ENCODE results near the gene CHEK1.
A peak's percentile ranks its signal among the peaks of the same experiment; 100 is the strongest.
"Not testable (repeated sequence)": the region's sequence is repeated elsewhere in the genome, so short reads cannot be mapped to it uniquely, and the experiment has no call there.

The CHEK1 gene

GRCh38 chr11:125701018-125701610 is 76.2 kb downstream of the CHEK1 start:
- no peak overlapping the region for H3K4me3 ChIP-seq (ENCODE audit: low read length)
- no peak overlapping the region for H3K9ac ChIP-seq (ENCODE audit: low read length)
- no peaks in the 10 kb centered on the region for H3K4me1 ChIP-seq (ENCODE audit: control insufficient read depth, insufficient read depth, low read length)
- H3K9me3 ChIP-seq (ENCODE audit: control insufficient read depth, low read length): peaks cover 1% of the 10 kb centered on the region
- no peaks in the 10 kb centered on the region for H3K36me3 ChIP-seq (ENCODE audit: control insufficient read depth, insufficient read depth, low read length, severe bottlenecking)
- no peaks in the 10 kb centered on the region for H3K27me3 ChIP-seq (replicated peaks; ENCODE audit: control insufficient read depth, insufficient read depth, low read length)
- no peak for DNase-seq (ENCODE audit: low read depth)

GRCh38 chr11:125701858-125702621 is 77.1 kb downstream of the CHEK1 start:
- no peak overlapping the region for H3K4me3 ChIP-seq (ENCODE audit: low read length)
- no peak overlapping the region for H3K9ac ChIP-seq (ENCODE audit: low read length)
- H3K9me3 ChIP-seq (ENCODE audit: control insufficient read depth, low read length): peaks cover 6% of the 10 kb centered on the region
- no peak for DNase-seq (ENCODE audit: low read depth)
- H3K4me1 ChIP-seq (ENCODE audit: control insufficient read depth, insufficient read depth, low read length): no peaks in the 10 kb centered on the region
- H3K27me3 ChIP-seq (replicated peaks; ENCODE audit: control insufficient read depth, insufficient read depth, low read length): no peaks in the 10 kb centered on the region
- H3K36me3 ChIP-seq (ENCODE audit: control insufficient read depth, insufficient read depth, low read length, severe bottlenecking): no peaks in the 10 kb centered on the region

GRCh38 chr11:125704686-125705085 is 79.7 kb downstream of the CHEK1 start:
- not testable (repeated sequence) for H3K36me3 ChIP-seq (ENCODE audit: control insufficient read depth, insufficient read depth, low read length, severe bottlenecking); H3K4me1 ChIP-seq (ENCODE audit: control insufficient read depth, insufficient read depth, low read length); H3K4me3 ChIP-seq (ENCODE audit: low read length); H3K27me3 ChIP-seq (replicated peaks; ENCODE audit: control insufficient read depth, insufficient read depth, low read length); DNase-seq (ENCODE audit: low read depth); H3K9ac ChIP-seq (ENCODE audit: low read length); H3K9me3 ChIP-seq (ENCODE audit: control insufficient read depth, low read length)

GRCh38 chr11:125720781-125721180 is 95.8 kb downstream of the CHEK1 start:
- DNase-seq (ENCODE audit: low read depth): no peak

GRCh38 chr11:125724125-125724524 is 99.2 kb downstream of the CHEK1 start:
- H3K9me3 ChIP-seq (ENCODE audit: control insufficient read depth, low read length): no peaks in the 10 kb centered on the region
- no peak overlapping the region for H3K9ac ChIP-seq (ENCODE audit: low read length)
- DNase-seq (ENCODE audit: low read depth): peak; percentile 1
- H3K4me3 ChIP-seq (ENCODE audit: low read length): no peak overlapping the region
- H3K36me3 ChIP-seq (ENCODE audit: control insufficient read depth, insufficient read depth, low read length, severe bottlenecking): no peaks in the 10 kb centered on the region
- no peaks in the 10 kb centered on the region for H3K4me1 ChIP-seq (ENCODE audit: control insufficient read depth, insufficient read depth, low read length)
- H3K27me3 ChIP-seq (replicated peaks; ENCODE audit: control insufficient read depth, insufficient read depth, low read length): peaks cover 22% of the 10 kb centered on the region

More at GRCh38 chr11:125720781-125721180, 95.8 kb downstream of the CHEK1 start:
- Histone ChIP-seq H3K9ac (ENCODE audit: low read length) (no peak overlapping the region), H3K4me1 (ENCODE audit: control insufficient read depth, insufficient read depth, low read length) (no peaks in the 10 kb centered on the region), H3K36me3 (ENCODE audit: control insufficient read depth, insufficient read depth, low read length, severe bottlenecking) (no peaks in the 10 kb centered on the region), H3K27me3 (replicated peaks; ENCODE audit: control insufficient read depth, insufficient read depth, low read length) (peaks cover 19% of the 10 kb centered on the region), H3K9me3 (ENCODE audit: control insufficient read depth, low read length) (no peaks in the 10 kb centered on the region), H3K4me3 (ENCODE audit: low read length) (no peak overlapping the region)
